CD4-positive, alpha-beta T cell treated with Interleukin-6 for 4 hours (primary cell): Measurements from ENCODE around the gene POU2AF1.

Source experiments
- DNase-seq: peaks from one replicate; pipeline ENCODE4 v3.0.0-alpha.2; 2020; ENCODE audit warnings: mixed read lengths

The POU2AF1 gene

DNA sequence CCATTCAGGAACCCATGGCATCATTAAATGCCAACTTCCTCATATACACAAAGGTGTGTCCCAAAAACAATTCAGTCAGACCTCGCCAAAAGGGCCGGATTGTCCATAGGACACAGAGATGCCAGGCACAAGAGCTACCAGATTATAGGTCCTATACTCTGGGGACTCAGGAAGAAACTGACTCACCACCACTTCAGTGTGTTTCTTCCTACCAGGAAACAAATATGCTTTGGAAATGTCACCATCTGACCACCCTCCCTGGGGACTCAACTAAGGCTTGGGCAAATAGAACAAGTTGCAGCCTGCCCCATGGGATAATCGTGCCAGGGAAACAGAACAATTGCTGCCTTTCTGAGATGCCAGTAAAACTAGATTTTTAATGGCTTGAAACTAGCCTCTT lies 69.0 kb downstream of the POU2AF1 start:
- no peak for DNase-seq

DNA sequence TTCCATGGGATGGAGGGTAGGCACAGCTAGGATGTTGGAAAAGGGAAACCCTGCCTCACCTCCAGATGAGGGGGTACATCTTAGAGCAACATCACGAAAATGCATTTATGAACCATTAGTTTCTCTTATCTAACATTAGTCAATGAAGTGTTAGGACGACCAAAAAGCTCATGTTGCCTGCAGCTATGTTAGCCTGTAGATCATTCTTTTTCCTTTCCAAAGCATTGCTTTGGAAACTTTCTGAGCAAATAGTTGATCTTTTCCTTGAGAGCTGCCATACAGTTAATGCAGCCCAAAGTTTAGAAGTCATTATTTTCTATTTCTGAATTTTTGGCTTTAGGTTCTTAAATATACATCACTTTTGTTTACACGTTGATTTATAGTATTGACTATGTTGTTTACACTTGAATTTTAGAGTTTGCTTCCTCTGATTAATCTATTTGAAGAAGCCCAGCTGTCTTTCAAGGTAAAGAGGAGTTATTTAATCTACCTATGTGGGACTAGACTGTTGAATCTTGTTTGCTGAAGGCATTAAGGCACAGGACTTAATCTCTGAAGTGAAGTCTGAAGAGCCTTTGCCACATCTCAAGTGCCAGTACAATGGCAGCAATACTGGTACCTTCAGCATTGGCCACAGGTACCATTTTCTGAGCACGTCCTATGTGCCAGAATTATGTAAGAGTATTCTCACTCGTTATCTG lies 69.7 kb downstream of the POU2AF1 start:
- DNase-seq = no peak

DNA sequence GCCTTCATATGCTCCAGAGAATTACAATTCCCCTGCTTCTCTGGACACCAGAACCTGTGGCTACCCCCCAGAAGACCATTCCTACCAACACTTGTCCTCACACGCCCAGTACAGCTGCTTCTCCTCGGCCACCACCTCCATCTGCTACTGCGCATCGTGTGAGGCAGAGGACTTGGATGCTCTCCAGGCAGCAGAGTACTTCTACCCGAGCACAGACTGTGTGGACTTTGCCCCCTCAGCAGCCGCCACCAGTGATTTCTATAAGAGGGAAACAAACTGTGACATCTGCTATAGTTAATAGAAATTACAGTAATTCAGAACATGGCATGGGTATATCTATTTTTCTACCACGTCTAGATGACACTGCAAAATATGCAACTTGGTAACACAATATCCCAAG lies 70.9 kb downstream of the POU2AF1 start:
- no peak for DNase-seq

DNA sequence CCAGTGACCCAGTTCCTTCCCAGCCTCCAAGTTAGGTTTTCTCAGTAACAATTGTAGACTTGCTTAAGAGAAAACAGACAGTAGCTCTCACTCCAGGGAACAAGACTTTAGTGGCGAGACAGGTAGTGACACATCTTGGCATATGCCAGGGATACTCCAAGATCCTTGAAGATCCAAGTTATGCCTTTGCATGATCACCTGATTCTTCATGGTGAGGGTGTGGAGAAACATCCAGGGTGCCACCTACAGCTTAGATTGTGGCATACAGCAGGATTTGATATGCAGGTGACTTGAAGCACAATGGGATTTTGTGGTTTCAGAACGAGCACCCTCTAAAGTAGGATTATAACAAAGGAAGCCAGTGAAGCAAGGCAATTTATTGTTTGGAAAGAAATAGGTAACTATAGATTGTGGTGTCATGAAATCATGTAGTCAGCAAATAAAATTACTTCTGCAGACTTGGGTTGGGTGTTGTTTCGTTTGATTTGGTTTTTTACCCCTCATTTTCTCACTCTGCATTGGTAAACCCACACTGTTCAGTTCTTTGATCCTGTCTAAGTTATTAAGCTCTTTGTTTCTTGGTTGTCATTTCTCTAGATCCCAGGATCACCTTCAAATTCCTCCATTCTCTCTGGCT lies 71.5 kb downstream of the POU2AF1 start:
- no peak for DNase-seq

DNA sequence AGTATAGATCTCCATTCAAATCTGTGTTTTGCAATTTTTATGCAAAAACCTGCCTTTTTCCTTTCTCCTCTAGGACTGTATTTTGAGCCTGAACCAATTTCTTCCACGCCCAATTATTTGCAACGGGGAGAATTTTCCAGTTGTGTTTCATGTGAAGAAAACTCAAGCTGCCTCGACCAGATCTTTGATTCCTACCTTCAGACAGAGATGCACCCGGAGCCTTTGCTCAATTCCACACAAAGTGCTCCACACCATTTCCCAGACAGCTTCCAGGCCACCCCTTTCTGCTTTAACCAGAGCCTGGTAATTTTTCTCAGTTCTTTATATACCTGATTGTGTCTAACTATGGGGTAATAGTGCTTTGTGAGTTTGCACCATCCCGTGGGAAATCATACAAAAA lies 72.8 kb downstream of the POU2AF1 start:
- DNase-seq = no peak

DNA sequence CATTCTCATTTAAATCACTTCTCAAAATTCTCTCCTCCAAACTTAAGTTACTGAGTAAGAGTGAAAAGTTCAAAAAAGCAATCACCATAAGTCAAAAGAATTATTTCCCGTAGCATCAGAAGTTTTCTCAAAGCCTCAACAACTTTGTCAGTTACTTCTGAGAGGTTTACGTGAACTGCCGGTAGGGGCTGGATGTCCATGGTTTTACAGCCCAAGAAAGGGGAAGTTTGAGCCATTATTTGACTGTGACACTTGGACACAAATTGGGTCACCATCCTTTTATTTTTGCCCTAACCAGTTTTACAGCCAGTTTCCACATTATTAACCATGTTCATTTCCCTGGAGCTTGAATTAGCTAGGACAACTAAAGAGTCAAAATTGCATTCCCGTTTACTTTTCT lies 73.2 kb downstream of the POU2AF1 start:
- no peak for DNase-seq

DNA sequence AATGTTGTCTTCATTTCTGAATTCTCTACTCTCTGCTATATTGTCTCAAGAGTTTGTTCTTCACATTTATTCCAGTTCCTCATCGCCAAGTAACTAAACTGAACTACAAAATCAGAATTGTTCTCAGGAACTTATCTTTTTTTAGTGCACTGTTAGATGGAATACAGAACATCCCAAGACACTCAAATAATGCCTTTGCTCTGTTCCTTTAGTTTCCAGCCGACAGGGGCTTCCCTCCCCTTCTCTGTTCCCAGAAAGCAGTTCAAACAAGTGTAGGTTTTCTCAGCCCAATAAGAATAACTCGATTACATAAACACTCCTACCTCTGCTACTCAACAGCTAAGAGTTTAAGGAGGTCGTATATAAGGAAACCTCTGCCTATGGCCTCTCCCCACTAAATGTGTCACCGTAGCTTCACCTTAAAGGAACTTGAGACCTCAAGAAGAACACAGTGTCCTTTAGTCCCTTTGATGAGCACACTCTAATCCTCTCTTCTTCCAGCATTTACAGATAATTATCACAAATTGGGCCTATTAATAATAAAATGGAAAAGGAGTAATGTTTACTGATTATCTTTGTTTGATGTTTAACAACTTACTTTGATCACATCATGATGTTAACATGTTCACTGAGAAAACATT lies 73.8 kb downstream of the POU2AF1 start:
- DNase-seq = no peak

DNA sequence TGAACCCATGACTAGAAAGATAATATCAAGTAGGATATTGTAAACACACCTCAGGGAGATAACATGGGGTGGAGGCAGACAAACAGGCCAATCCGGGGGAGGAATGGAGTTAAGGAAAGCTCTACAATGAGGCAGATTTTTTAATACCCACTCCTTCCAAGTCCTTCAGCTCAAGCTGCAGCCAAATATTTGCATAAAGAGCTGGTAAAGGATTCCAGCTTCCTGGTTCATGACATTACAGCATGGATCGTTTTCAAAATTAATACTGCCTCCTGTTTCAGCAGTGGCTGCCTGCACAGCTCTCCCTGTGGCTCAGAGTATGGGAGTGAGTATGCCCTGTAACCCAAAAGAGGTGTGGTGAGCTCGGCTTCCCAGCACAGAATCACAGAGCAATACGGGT lies 75.6 kb downstream of the POU2AF1 start:
- DNase-seq = no peak

DNA sequence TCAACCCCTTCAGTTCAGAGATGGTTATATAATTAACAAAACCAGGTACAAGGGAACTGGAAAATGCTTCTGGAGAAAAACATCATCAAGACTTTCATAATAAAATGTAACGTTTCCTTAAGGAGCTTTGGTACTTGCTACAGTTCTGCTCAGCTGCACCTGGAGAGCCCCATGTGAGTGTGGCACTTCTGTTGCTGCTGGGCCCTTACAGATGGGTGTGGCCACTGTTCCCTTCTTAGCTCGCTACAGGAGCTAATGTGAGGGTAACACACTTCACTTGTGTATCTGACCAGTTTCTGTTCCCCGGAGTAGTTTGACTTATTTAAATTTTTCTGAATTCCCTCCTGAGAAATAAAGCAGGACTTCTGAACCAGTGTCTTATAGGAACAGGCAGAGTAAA lies 76.8 kb downstream of the POU2AF1 start:
- no peak for DNase-seq
